ENCODE data around the gene ZNF423. TPM values are rescaled to one million over a fixed set of nuclear protein-coding genes. Genes with fewer than 3 reads are reported as not detected.

The ZNF423 gene
- total RNA-seq, 6 experiments from 2014 or later, result not detected

DNA sequence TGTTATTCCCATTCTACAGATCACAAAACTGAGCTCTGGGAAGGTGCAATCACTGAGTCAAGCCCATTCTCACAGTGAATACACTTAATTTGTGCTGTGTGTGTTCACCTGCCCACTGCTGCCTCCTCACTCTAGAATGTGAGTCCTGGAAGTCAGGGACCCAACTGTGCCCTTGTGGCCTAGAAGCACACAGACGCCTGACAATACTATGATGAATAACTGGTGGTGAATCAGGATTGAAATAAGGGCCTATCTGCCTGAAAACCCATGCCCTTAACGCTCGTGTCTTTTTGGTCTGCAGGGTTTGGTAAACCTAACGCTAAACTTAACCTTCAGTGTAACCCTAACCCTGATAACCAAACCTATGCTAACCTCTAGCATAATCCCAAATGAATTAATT, 80.3 kb downstream of the ZNF423 start:
- H3K36me3 Mint-ChIP-seq (ENCODE audit: low read depth), result no peaks in the 10 kb centered on the region
- TF ChIP-seq CTCF (IDR thresholded peaks at IDR 0.05), result no peak
- no peak overlapping the region for H3K27ac Mint-ChIP-seq
- peaks cover 2% of the 10 kb centered on the region for H3K27me3 Mint-ChIP-seq (ENCODE audit: insufficient read depth)
- H3K4me3 Mint-ChIP-seq, result no peak overlapping the region
- no peaks in the 10 kb centered on the region for H3K4me1 Mint-ChIP-seq (ENCODE audit: low read depth)
- DNase-seq, result no peak
- H3K9me3 Mint-ChIP-seq, result peaks cover 5% of the 10 kb centered on the region; the same call in 1 of the 2 replicates

DNA sequence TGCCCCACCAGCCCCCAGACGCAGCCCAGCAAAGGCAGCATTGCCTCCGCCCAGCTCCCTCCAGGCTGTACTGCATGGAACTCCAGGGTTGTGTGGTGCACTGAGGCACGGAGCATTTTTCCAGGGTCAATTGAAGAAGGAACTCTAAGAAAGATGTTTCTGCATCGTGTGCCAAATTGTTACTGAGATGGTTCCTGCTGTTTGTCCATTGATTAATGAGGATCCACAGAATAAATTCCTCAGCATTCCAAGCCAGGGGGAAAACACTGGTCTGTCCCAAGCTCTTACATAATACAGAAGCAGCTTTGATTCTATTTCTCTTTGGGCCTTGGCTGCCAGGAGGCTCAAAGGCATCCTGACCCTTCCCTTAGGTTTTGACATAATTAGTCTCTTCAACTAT, 80.9 kb downstream of the ZNF423 start:
- Mint-ChIP-seq H3K36me3 (ENCODE audit: low read depth) (no peaks in the 10 kb centered on the region), H3K4me1 (ENCODE audit: low read depth) (no peaks in the 10 kb centered on the region), H3K9me3 (peaks cover 5% of the 10 kb centered on the region; the same call in 1 of the 2 replicates), H3K27me3 (ENCODE audit: insufficient read depth) (peaks cover 2% of the 10 kb centered on the region), H3K27ac (no peak overlapping the region), H3K4me3 (no peak overlapping the region)
- DNase-seq, result no peak
- TF ChIP-seq CTCF (IDR thresholded peaks at IDR 0.05), result no peak

GRCh38 chr16:49773534-49774475, 82.1 kb downstream of the ZNF423 start:
- no peak for TF ChIP-seq CTCF (IDR thresholded peaks at IDR 0.05)
- H3K36me3 Mint-ChIP-seq (ENCODE audit: low read depth), result no peaks in the 10 kb centered on the region
- peaks cover 4% of the 10 kb centered on the region for H3K27me3 Mint-ChIP-seq (ENCODE audit: insufficient read depth)
- DNase-seq, result no peak
- H3K4me3 Mint-ChIP-seq, result no peak overlapping the region
- H3K27ac Mint-ChIP-seq, result no peak overlapping the region
- H3K4me1 Mint-ChIP-seq (ENCODE audit: low read depth), result no peaks in the 10 kb centered on the region
- H3K9me3 Mint-ChIP-seq, result no peaks in the 10 kb centered on the region; the same call in 1 of the 2 replicates

- H3K4me1 Mint-ChIP-seq (ENCODE audit: low read depth), result no peaks in the 10 kb centered on the region
These were observed 87.9 kb downstream of the ZNF423 start for GRCh38 chr16:49767998-49768397.

GRCh38 chr16:49767414-49767813, 88.5 kb downstream of the ZNF423 start:
- H3K27ac Mint-ChIP-seq, result no peak overlapping the region
- no peak overlapping the region for H3K4me3 Mint-ChIP-seq
- TF ChIP-seq CTCF (IDR thresholded peaks at IDR 0.05), result no peak
- H3K36me3 Mint-ChIP-seq (ENCODE audit: low read depth), result no peaks in the 10 kb centered on the region
- no peaks in the 10 kb centered on the region for H3K4me1 Mint-ChIP-seq (ENCODE audit: low read depth)
- peaks cover 5% of the 10 kb centered on the region for H3K27me3 Mint-ChIP-seq (ENCODE audit: insufficient read depth)
- H3K9me3 Mint-ChIP-seq, result peaks cover 6% of the 10 kb centered on the region; the same call in 1 of the 2 replicates
- no peak for DNase-seq

More at GRCh38 chr16:49767998-49768397, 87.9 kb downstream of the ZNF423 start:
- Mint-ChIP-seq H3K36me3 (ENCODE audit: low read depth) (no peaks in the 10 kb centered on the region), H3K27me3 (ENCODE audit: insufficient read depth) (peaks cover 5% of the 10 kb centered on the region), H3K27ac (no peak overlapping the region), H3K9me3 (peaks cover 6% of the 10 kb centered on the region; the same call in 1 of the 2 replicates), H3K4me3 (no peak overlapping the region)
- no peak for TF ChIP-seq CTCF (IDR thresholded peaks at IDR 0.05)
- no peak for DNase-seq
